Stimulated activated CD8-positive, alpha-beta memory T cell treated with anti-CD3 and anti-CD28 coated beads, Interleukin-4, amount 100 ng/mL, for 48 hours (primary cell): ENCODE measurements around the gene NAV1.
"Not testable (repeated sequence)": the region's sequence is repeated elsewhere in the genome, so short reads cannot be mapped to it uniquely, and the experiment has no call there.

Experiments
- DNase-seq: peaks from one replicate; pipeline ENCODE4 v3.0.0-alpha.2; 2020

The NAV1 gene

DNA sequence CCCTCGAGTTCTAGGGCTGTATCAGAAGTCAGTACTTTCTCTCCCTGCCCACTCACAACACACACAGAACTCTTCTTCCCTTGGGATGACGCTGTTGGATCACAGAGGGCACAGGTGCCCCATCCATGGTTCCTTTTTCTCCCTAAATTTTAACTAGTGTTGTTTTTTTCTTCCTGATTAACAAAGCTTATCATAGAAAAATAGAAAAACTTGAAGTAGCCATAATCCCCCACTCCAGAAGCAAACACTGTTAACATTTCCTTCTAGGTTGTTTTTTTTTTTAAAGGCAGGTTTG is 27.5 kb downstream of the NAV1 start:
- DNase-seq: no peak

DNA sequence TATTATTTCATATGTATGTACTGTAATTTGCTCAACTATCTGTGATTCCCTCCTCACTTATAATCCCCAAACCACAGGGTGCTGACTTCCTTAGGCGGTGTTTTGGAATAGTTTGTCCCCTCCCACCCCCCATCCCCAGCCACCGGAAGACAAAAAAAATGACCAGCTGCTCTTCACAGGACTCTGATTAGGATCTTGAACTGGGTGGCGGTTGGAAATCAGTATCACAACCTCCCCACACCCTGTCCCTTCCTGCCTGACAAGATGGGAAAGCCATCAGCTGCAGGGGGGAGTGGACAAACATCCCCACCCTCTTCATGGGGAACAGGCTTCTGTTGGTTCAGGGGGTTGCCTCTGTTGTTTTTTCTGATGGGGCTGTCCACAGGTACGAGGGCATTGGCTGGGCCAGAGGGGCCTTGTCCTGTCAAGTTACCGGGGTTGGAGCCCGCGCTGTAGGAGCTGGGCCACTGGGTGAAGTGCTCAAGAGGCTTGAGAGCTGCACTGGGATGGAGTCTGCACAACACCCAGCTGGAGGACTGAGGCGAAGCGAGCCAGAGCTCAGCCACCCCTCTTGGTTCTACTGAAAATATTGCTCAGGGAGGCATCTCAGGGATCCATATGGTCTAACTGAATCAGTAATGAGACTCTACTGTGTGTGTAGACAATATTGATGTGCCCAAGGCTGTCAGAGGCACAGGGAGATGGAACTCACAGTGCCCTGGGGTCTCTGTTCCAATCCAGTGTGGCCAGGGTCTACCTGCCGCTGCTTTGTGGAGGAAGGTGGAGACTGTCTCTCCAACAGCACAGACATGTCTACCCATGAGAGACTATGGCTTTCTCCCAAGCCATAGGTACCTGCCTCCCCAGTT is 28.2 kb downstream of the NAV1 start:
- no peak for DNase-seq

GRCh38 chr1:201568265-201568664 is 29.3 kb downstream of the NAV1 start:
- no peak for DNase-seq

GRCh38 chr1:201568859-201569294 is 29.9 kb downstream of the NAV1 start:
- DNase-seq: no peak

DNA sequence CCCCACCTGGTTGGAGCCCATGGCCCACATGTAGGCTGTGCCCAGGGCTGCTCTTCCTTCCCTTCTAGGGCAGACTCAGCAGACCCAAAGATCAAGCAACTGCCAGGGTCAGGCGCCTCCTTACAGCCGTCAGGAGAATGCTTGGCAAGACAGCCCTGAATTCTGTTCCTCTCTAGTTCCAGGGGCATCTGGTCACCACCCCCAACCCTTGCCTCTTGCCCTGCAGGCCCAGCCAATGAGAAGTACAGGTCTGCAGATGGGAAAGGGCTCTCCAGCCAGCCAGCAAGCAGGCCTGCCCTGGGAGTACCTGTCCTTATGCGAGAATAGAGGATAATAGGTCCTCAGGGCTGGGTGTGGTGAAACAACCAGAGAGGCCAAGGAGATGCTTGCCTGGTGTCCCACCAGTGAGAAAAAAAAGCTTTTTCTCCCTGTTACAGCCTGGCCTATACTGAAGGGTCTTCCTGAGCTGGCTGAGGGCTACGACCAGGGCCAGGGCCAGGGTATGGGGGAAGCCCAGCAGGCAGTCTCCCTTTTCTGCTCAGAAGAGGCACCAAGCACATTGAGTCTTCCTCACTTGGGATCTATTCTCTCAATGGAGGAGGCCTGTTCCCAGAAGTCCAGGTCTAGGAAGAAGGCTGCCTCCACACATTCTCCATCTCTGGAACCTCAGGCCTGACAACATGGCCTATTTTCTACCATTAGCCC is 31.4 kb downstream of the NAV1 start:
- no peak for DNase-seq

DNA sequence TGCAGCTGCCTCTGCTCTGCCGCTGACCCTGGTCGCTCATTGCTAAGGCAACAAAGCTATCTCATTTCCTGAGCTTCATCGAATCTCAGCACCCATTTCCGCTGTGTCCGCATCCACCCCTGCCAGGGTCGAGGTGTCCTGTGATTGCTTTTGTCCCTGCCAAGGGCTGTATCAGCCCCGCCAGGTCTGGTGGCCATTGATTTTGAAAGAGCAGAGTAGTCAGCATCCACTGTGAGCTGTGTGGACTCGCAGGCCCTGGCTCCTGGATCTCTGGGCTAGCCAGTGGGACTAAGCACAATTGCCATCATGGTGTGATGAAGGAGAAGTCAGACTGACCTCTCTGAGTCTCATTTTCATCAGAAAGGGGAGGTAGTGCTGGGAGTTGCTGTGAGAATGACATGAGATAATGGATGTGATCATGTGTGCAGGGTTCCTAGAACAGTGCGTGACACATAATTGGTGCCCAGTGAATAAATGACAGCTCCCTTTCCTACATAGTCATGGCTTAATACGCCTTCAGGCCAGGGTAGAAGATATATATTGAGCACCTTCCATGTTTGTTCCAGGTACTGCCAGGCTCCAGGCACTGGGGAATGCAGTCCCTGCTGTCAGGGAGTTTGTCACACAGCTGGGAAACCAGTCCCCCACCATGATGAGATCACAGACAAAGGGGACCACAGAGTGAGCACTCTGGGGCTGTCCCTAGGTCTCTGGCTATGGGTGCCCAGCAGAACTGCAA is 32.1 kb downstream of the NAV1 start:
- DNase-seq: no peak

DNA sequence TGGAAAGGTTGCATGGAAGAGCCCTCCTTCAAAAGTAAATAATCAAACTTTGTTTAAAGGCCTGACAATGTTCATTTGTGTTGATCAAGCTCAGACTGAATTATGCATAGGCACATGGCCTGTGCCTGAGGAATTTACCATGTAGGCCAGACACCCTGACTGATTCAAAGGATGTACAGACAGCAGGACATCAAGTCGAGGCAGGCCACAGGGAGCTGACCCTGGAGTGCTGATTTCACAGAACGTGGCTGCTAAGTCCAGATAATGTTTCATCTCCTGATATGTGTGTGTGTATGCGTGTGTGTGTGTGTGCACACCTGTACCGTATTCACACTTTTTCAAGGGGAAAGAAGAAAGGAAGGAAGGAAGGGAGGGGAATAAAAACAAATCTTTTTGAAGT is 34.1 kb downstream of the NAV1 start:
- DNase-seq: no peak

- DNase-seq: no peak
These were observed 35.0 kb downstream of the NAV1 start for GRCh38 chr1:201573923-201574322.

DNA sequence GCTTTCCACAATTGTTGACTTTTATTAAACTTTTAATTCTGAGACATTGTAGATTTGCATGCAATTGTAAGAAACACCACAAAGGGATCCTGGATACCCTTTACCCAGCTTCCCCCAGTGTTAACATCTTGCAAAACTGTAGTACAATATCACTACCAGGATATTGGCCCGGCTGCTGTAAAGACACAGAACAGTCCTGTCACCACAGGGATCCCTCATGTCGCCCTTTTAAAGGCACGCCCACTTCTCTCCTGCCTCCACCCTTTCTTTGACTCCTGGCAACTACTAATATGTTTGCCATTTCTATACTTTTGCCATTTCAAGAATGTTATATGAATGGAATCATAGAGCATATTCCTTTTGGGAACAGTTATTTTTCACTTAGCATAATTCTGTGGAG is 37.0 kb downstream of the NAV1 start:
- DNase-seq: no peak

DNA sequence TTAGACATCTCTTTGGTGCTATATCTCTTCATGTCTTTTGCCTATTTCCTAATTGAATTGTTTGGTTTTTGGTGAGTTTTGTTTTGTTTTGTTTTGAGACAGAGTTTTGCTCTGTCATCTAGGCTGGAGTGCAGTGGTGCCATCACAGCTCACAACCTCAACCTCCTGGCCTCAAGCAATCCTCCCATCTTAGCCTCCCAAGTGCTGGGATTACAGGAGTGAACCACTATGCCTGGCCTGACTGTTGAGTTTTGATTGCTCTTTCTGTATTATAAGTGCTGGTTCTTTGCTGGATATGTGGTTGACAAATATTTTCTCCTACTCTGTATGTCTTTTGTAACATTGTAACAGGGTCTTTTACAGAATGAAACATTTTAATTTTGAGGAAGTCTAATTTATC is 38.0 kb downstream of the NAV1 start:
- DNase-seq: no peak

GRCh38 chr1:201578008-201578888 is 39.3 kb downstream of the NAV1 start:
- DNase-seq: no peak

- not testable (repeated sequence) for DNase-seq
These were observed 42.4 kb downstream of the NAV1 start for GRCh38 chr1:201581371-201581770.

- DNase-seq: no peak
These were observed 43.9 kb downstream of the NAV1 start for GRCh38 chr1:201582705-201583442.

DNA sequence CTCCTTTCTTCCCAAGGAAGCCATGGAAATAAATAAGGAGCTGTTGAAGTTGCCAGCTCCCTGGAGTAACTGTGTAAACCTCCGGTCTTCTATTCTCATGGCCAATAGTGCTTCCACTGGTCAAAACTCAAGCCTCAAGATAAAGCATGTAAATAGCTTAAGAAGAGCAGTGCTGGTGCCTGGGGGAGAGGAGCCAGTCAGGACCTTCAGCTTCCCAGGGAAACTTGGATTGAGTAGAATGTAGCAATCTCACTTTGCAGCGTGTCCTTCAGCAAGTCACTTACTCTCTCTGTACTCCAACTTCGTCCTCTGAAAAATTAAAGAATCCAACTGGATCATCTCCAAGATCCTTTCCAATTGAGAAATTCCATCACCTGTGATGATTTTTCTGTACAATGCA is 44.7 kb downstream of the NAV1 start:
- no peak for DNase-seq

DNA sequence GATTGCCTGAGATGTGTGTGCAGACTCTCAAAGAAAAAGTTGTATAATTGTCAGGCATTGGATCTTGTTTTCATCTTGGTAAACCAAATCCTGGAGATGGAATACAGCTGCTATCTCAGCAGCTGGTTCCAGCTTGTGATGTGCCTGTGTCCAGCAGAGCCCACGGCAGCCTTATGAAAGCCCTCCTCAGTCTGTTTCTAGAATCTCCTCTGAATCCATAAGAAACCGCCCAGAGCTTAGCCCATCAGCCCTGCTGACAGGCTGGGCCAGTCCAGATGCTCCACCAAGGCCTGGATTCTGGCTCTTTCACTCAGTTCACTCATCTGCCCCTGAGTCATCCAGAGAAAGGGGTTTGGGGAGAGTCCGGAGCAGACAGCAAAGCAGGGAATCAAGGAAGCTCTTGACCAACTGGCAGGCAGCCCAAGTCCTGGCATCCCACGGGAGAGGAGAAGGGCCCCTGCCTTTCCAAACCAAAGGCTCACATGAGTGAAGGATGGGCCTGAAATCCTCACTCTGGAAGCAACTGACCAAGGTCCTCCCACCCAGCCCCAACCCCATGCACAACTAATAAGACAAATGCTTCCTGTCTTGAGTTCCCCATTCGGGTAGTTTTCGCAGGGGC is 45.7 kb downstream of the NAV1 start:
- no peak for DNase-seq

- DNase-seq: no peak
These were observed 46.2 kb downstream of the NAV1 start for GRCh38 chr1:201585093-201585483.

DNA sequence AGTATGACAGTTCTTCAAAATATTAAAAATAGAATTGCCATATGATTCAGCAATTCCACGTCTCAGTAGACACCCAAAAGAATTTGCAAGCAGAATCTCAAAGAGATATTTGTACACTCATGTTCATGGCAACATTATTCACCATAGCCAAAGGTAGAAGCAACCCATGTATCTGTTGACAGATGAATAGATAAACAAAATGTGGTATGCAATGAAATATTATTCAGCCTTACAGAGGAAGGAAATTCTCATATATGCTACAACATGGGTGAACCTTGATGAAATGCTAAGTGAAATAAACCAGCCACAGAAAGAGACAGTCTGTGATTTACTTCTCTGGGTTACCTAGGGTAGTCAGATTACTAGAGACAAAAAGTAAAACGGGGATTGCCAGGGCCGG is 47.0 kb downstream of the NAV1 start:
- DNase-seq: no peak

- no peak for DNase-seq
These were observed 47.9 kb downstream of the NAV1 start for GRCh38 chr1:201586806-201587205.

DNA sequence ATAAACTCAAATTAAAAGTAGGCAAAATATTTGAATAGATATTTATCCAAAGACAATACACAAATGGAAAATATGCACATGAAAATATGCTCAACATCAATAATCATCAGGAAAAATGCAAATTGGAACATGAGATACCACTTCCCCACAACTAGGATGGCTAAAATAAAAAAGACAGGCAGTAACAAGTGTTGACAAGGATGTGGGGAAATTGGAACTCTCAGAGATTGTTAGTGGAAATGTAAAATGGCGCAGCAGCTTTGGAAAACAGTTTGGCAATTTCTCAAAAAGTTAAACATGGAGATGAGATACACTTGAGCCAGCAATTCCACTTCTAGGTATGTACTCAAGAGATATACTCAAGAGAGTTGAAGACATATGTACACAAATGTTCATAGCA is 48.8 kb downstream of the NAV1 start:
- DNase-seq: no peak
